Tibial nerve (tissue), 4 donors: Measurements from ENCODE around the gene RAD51. TPM values are rescaled to one million over a fixed set of nuclear protein-coding genes. Genes with fewer than 3 reads are reported as not detected.

Experiments used
- DNase-seq, 2 donors: peaks; one replicate each; pipeline ENCODE4 v3.0.0-alpha.2; 2019; ENCODE audit warnings: low spot score in 2 of 2
- H3K27ac ChIP-seq, 4 donors: fragments of 200-600 bp; sonication (generic) in 3 of 4; one replicate each; pipeline ENCODE4 v1.5.1; 2017 to 2019; ENCODE audit warnings: mild to moderate bottlenecking in 1 of 4
- H3K27me3 ChIP-seq, 2 donors: fragments of 200-600 bp; sonication (generic) in 1 of 2; one replicate each; pipeline versions ENCODE4 v1.5.1 to v1.6.0; 2017 to 2019
- H3K36me3 ChIP-seq, 3 donors: fragments of 200-600 bp; sonication (generic); one replicate each; pipeline ENCODE4 v1.5.1; 2018 to 2019
- H3K4me1 ChIP-seq, 4 donors: fragments of 200-600 bp; sonication (generic) in 3 of 4; one replicate each; pipeline ENCODE4 v1.5.1; 2017 to 2019
- H3K4me3 ChIP-seq, 4 donors: fragments of 200-600 bp; sonication (generic) in 3 of 4; one replicate each; pipeline ENCODE4 v1.5.1; 2017 to 2019; ENCODE audit warnings: mild to moderate bottlenecking in 1 of 4, moderate library complexity in 1 of 4
- H3K9me3 ChIP-seq, 4 donors: fragments of 200-600 bp; sonication (generic) in 3 of 4; one replicate each; pipeline ENCODE4 v1.5.1; 2017 to 2019
- EP300 ChIP-seq, 2 donors: sonication (generic); formaldehyde crosslinking; IDR thresholded peaks; one replicate each; pipeline ENCODE4 v1.6.1; 2017; ENCODE audit warnings: antibody characterized with exemption in 2 of 2, mild to moderate bottlenecking in 1 of 2
- POLR2A ChIP-seq, 2 donors: fragments of 450-650 bp; IDR thresholded peaks; one replicate each; pipeline ENCODE4 v1.6.1; 2017; ENCODE audit warnings: antibody characterized with exemption in 2 of 2, mild to moderate bottlenecking in 2 of 2, moderate library complexity in 2 of 2
- WGBS, 2 donors: methylation state at CpG; one replicate each; pipeline ENCODE4 v1.1.5; 2018; 5-methylcytosine and 5-hydroxymethylcytosine counted together
- small RNA-seq: library from RNA; depleted of rRNA; stranded (forward); fragments of <200 nt; gene quantifications from one replicate; pipeline ENCODE3, GENCODE V24; 2016
- total RNA-seq, 4 donors: library from RNA; depleted of rRNA; stranded (reverse); fragments of >200 nt; gene quantifications; one replicate each; pipeline ENCODE4 v1.1.0, GENCODE V29; 2016
- TF ChIP-seq, protein P1 (sequence below), 5 experiments: fragments of 200-600 bp in 3 of 5; fragments of 450-650 bp in 2 of 5; sonication (generic) in 3 of 5; IDR thresholded peaks; one replicate each; pipeline ENCODE4 v1.5.1; 2016 to 2019; ENCODE audit warnings: antibody characterized with exemption in 5 of 5, mild to moderate bottlenecking in 3 of 5, moderate library complexity in 2 of 5

RAD51 gene
- total RNA-seq, 4 donors from 2014 or later: 0.42 to 0.59 TPM; not detected in 2

DNA sequence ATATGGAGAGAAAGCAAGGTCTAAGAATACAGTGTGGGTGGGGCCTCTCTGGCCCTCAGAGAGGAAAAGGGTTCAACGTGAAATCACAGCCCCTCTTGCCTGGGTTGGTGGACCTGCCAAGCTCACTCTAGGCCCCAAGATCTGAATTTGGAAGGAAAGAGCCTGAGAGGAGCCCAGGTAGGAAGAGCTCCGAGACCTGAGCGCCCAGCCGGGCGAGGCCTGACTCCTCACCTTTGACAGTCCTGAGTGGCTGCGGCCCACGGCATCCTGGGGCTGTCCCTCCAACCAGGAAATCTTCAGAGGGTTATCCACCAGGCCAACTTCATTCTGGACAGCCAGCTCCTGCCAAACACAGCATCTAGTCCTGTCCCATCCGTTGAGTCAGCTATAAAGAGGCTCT lies 78.5 kb downstream of the RAD51 start:
- Histone ChIP-seq H3K27me3 (no peaks in the 10 kb centered on the region), H3K9me3 (no peaks in the 10 kb centered on the region), H3K36me3 (peaks cover 7 to 100% (median 22%) of the 10 kb centered on the region in 3 donors), H3K4me3 (no peak overlapping the region), H3K27ac (no peak overlapping the region), H3K4me1 (peaks cover 0 to 26% (median 11%) of the 10 kb centered on the region in 4 donors)
- DNase-seq: no peak
- 86% methylated on average over 4 to 8 of the region's 8 CpGs for WGBS, 2 donors
- TF ChIP-seq EP300 (IDR thresholded peaks at IDR 0.05): no peak

DNA sequence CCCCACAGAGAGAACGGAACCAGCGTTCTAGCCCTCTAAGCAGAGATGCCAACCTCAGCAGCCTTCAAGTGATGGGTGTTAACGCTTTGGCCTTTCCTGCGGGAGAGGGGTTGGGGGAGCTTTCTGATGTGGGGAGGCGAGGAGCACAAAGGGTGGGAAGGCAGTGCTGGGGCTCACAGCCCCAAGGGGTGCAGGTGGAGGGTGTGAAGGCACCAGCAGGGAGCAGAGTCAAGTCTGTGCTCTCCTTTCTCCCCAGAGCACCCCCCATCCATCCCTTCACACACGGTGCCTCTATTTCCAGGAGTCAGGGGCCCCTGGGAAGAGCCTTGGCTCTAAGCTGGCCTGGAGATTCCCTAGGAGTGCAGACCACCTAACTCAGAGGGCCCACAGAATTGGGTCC lies 78.9 kb downstream of the RAD51 start:
- WGBS, 2 donors: 93 to 96% methylated on average over 6 of the region's 6 CpGs
- Histone ChIP-seq H3K4me3 (no peak overlapping the region), H3K27me3 (no peaks in the 10 kb centered on the region), H3K36me3 (peaks cover 7 to 100% (median 26%) of the 10 kb centered on the region in 3 donors), H3K9me3 (no peaks in the 10 kb centered on the region), H3K27ac (no peak overlapping the region), H3K4me1 (peaks cover 0 to 22% (median 9%) of the 10 kb centered on the region in 4 donors)
- DNase-seq: no peak
- TF ChIP-seq, protein P1, sequence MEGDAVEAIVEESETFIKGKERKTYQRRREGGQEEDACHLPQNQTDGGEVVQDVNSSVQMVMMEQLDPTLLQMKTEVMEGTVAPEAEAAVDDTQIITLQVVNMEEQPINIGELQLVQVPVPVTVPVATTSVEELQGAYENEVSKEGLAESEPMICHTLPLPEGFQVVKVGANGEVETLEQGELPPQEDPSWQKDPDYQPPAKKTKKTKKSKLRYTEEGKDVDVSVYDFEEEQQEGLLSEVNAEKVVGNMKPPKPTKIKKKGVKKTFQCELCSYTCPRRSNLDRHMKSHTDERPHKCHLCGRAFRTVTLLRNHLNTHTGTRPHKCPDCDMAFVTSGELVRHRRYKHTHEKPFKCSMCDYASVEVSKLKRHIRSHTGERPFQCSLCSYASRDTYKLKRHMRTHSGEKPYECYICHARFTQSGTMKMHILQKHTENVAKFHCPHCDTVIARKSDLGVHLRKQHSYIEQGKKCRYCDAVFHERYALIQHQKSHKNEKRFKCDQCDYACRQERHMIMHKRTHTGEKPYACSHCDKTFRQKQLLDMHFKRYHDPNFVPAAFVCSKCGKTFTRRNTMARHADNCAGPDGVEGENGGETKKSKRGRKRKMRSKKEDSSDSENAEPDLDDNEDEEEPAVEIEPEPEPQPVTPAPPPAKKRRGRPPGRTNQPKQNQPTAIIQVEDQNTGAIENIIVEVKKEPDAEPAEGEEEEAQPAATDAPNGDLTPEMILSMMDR (IDR thresholded peaks at IDR 0.05): no peak
- TF ChIP-seq EP300 (IDR thresholded peaks at IDR 0.05) (no peak), POLR2A (IDR thresholded peaks at IDR 0.05) (no peak)

DNA sequence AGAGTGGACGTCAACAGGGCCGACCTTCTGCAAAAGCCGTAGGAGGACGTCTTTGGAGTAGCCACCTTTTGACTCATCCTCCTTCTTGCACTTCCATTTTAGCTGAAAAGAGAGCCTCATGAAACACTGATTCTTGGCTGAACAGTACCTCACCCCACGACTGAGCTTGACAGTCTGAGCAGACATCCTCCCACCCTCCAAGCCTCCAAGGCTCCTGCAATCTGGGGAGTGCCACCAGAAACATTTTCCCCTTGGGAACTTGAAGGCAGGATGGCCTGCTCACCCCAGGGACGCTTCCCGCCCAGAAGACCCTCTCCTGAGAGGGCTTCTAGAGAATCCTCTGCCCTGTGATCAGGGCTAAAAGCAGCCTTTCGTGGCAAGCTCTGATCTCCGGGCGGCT lies 80.0 kb downstream of the RAD51 start:
- peaks cover 7 to 100% (median 29%) of the 10 kb centered on the region in 3 donors for H3K36me3 ChIP-seq
- H3K4me1 ChIP-seq: peaks cover 0 to 11% (median 3%) of the 10 kb centered on the region in 4 donors
- TF ChIP-seq, protein P1 (IDR thresholded peaks at IDR 0.05): no peak
- TF ChIP-seq EP300 (IDR thresholded peaks at IDR 0.05) (no peak), POLR2A (IDR thresholded peaks at IDR 0.05) (no peak)
- no peaks in the 10 kb centered on the region for H3K9me3 ChIP-seq
- no peaks in the 10 kb centered on the region for H3K27me3 ChIP-seq
- no peak overlapping the region for H3K4me3 ChIP-seq
- no peak overlapping the region for H3K27ac ChIP-seq
- WGBS, 2 donors: 86 to 95% methylated on average over 10 of the region's 10 CpGs
- DNase-seq: no peak

DNA sequence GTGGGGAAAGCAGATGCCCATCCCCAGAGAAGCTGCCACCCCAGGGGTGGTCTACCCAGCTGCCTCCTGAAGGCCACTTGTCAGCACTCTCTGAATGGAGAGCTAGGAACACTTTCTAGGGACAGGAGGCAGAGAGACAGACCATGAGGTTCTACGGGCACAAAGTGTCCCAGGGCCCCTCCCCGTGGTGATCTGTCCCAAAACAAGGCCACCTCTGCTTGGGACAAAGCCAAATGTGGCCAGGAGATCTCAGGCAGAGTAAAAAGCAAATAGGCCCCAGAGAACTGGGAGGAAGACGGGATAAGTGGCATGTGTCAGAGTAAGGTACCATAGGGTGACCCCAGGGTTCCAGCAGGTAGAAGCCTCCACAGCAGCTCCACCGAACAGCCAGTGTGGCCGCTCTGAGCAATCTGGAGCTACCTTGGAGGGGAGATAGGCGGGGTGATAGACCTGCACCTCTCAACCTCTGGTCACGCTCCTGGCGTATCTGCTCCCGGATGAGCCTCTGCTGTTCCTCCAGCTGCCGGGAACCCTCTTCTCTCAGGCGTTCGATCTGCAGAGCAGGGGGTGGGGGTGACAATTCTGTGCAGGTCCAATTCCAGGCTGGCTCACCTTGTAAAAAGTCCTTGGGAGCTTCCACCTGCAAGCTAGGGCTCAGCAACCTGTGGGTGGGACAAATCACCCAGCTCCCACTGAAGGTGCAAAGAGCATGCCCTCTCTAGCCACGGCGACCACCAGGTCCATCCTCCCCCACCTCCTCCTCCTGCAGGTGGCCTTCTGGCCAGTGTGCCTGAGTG lies 81.0 kb downstream of the RAD51 start:
- DNase-seq: no peak
- WGBS, 2 donors: 92 to 93% methylated on average over 14 of the region's 14 CpGs
- H3K27ac ChIP-seq: peak overlapping the region in 1 of 4 donors; percentile 36
- peaks cover 7 to 92% (median 29%) of the 10 kb centered on the region in 3 donors for H3K36me3 ChIP-seq
- H3K27me3 ChIP-seq: no peaks in the 10 kb centered on the region
- TF ChIP-seq, protein P1 (IDR thresholded peaks at IDR 0.05): no peak
- TF ChIP-seq POLR2A (IDR thresholded peaks at IDR 0.05): no peak
- no peak for TF ChIP-seq EP300 (IDR thresholded peaks at IDR 0.05)
- no peak overlapping the region for H3K4me3 ChIP-seq
- no peaks in the 10 kb centered on the region for H3K9me3 ChIP-seq
- peaks cover 0 to 5% (median 0%) of the 10 kb centered on the region in 4 donors for H3K4me1 ChIP-seq

DNA sequence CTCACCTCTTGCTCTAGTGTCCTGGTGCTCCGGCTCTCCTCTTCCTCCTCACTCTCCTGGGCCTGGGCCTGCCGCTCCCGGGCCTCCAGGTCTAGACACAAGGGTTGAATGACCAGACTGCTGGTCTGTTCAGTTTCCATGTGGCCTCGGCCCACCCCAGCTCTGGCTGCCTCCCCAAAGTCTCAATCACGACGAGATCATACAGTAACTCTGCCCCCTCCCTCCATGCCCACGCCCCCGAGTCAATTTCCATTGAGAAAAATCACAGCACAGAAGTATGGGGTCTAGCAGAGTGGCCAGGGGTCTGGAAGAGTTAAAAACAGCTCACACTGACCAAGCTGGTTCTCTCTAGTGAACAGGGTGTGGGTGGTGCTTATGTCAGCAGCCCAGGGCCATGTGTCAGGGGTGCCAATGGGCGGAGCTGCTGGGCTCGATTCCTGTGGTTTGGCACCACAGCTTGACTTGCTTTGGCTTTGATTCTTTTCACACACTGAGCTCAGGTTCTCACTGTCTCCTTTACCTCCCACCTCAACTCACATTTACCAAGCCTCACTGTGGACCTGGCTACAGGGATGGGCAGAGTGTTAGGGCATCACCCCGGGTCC lies 81.7 kb downstream of the RAD51 start:
- peak in 1 of 2 donors; percentile 14 for DNase-seq
- TF ChIP-seq, protein P1 (IDR thresholded peaks at IDR 0.05): no peak
- no peak for TF ChIP-seq POLR2A (IDR thresholded peaks at IDR 0.05)
- TF ChIP-seq EP300 (IDR thresholded peaks at IDR 0.05): no peak
- WGBS, 2 donors: 49 to 69% methylated on average over 11 of the region's 11 CpGs
- H3K4me3 ChIP-seq: no peak overlapping the region
- H3K36me3 ChIP-seq: peaks cover 7 to 85% (median 29%) of the 10 kb centered on the region in 3 donors
- H3K27ac ChIP-seq: peak overlapping the region in 2 of 4 donors; percentile 36 to 50
- H3K27me3 ChIP-seq: no peaks in the 10 kb centered on the region
- H3K9me3 ChIP-seq: no peaks in the 10 kb centered on the region
- peaks cover 0 to 5% (median 0%) of the 10 kb centered on the region in 4 donors for H3K4me1 ChIP-seq

Small RNA genes lying within 50 kb of the gene (small RNA-seq; reads per million reads assigned to genes)
- gene SUMO2P15: not detected

Other genes starting within 250 kb of the RAD51 start
- gene CHST14, start 224.2 kb upstream of the RAD51 start, total RNA-seq: 10 to 100 TPM in 3 of 4 donors, 1 to 10 TPM in 1; 5.7 to 27.8 (median 15.4) TPM
- gene CCDC32, start 130.1 kb upstream of the RAD51 start, total RNA-seq: 10 to 100 TPM; 21.6 to 43.9 (median 33.0) TPM
- 10 to 100 TPM in 1 of 4 donors, 1 to 10 TPM in 3; 4.3 to 11.4 (median 8.3) TPM for gene RPUSD2, start 125.9 kb upstream of the RAD51 start, total RNA-seq
- gene KNL1, start 100.9 kb upstream of the RAD51 start, total RNA-seq: 1 to 10 TPM in 2 of 4 donors, under 1 TPM in 2; under 0.01 to 1.3 (median 0.99) TPM
- 10 to 100 TPM; 26.7 to 41.1 (median 39.1) TPM for gene RMDN3, start 60.1 kb downstream of the RAD51 start, total RNA-seq
- gene GCHFR, start 68.9 kb downstream of the RAD51 start, total RNA-seq: 10 to 100 TPM; 24.5 to 49.4 (median 44.1) TPM
- gene C15orf62, start 74.8 kb downstream of the RAD51 start, total RNA-seq: under 1 TPM in 1 of 4 donors, not detected in 3; 0.59 TPM
- gene ZFYVE19, start 111.9 kb downstream of the RAD51 start, total RNA-seq: 10 to 100 TPM; 19.0 to 48.5 (median 34.2) TPM
- gene DNAJC17, start 112.3 kb downstream of the RAD51 start, total RNA-seq: 10 to 100 TPM; 23.9 to 61.5 (median 36.3) TPM
- gene PPP1R14D, start 133.5 kb downstream of the RAD51 start, total RNA-seq: not detected
- gene SPINT1, start 148.9 kb downstream of the RAD51 start, total RNA-seq: 10 to 100 TPM in 1 of 4 donors, 1 to 10 TPM in 3; 1.1 to 12.0 (median 4.2) TPM
- gene RHOV, start 179.1 kb downstream of the RAD51 start, total RNA-seq: under 1 TPM in 2 of 4 donors, not detected in 2; 0.39 to 0.60 TPM
- 10 to 100 TPM; 22.2 to 29.2 (median 25.2) TPM for gene VPS18, start 199.3 kb downstream of the RAD51 start, total RNA-seq
- 10 to 100 TPM in 1 of 4 donors, 1 to 10 TPM in 3; 4.2 to 11.2 (median 7.1) TPM for gene DLL4, start 234.2 kb downstream of the RAD51 start, total RNA-seq